GM12878 (cell line): ENCODE measurements around the gene TCF12. TPM values are rescaled to one million over a fixed set of nuclear protein-coding genes. Genes with fewer than 3 reads are reported as not detected.
A peak's percentile ranks its signal among the peaks of the same experiment; 100 is the strongest.

ENCODE experiments used
- ATF7 ChIP-seq: fragments of 450-650 bp; IDR thresholded peaks from 2 replicates; pipeline ENCODE4 v1.6.1; 2016; ENCODE audit warnings: low read depth, mild to moderate bottlenecking
- BCL3 ChIP-seq: IDR thresholded peaks from 2 replicates; pipeline ENCODE4 v1.6.1; 2011; ENCODE audit warnings: borderline replicate concordance, low read depth, mild to moderate bottlenecking, moderate library complexity, low read length; ENCODE audit not compliant: insufficient read depth, poor library complexity, severe bottlenecking
- CHD1 ChIP-seq: IDR thresholded peaks from 2 replicates; pipeline ENCODE4 v1.6.1; 2012; ENCODE audit warnings: low read depth, low read length, improper control_type of control experiment
- GABPA ChIP-seq: IDR thresholded peaks from 2 replicates; pipeline ENCODE4 v1.6.1; 2014; ENCODE audit warnings: antibody characterized with exemption, low read depth, mild to moderate bottlenecking, inconsistent platforms
- GATAD2B ChIP-seq: fragments of 450-650 bp; conservative IDR thresholded peaks from 2 replicates; pipeline ENCODE4 v1.6.1; 2017; ENCODE audit warnings: low read depth, mild to moderate bottlenecking, moderate library complexity
- KLF5 ChIP-seq: fragments of 450-650 bp; IDR thresholded peaks from 2 replicates; pipeline ENCODE4 v1.6.1; 2014; ENCODE audit warnings: mild to moderate bottlenecking; ENCODE audit not compliant: partially characterized antibody
- MEF2A ChIP-seq: IDR thresholded peaks from 2 replicates; pipeline ENCODE4 v1.6.1; 2011; ENCODE audit warnings: low read depth, mild to moderate bottlenecking, low read length, moderate library complexity; ENCODE audit not compliant: insufficient read depth
- MTA3 ChIP-seq: IDR thresholded peaks from 2 replicates; pipeline ENCODE4 v1.6.1; 2012; ENCODE audit warnings: low read length, inconsistent platforms, borderline replicate concordance
- NFXL1 ChIP-seq: fragments of 450-650 bp; IDR thresholded peaks from 2 replicates; pipeline ENCODE4 v1.6.1; 2017; ENCODE audit warnings: antibody characterized with exemption, mild to moderate bottlenecking, borderline replicate concordance
- PAX8 ChIP-seq: fragments of 450-650 bp; IDR thresholded peaks from 2 replicates; pipeline ENCODE4 v1.6.1; 2017; ENCODE audit warnings: mild to moderate bottlenecking, moderate library complexity
- PKNOX1 ChIP-seq: fragments of 450-650 bp; IDR thresholded peaks from 2 replicates; pipeline ENCODE4 v1.6.1; 2016; ENCODE audit warnings: mild to moderate bottlenecking
- PML ChIP-seq: IDR thresholded peaks from 2 replicates; pipeline ENCODE4 v1.6.1; 2012; ENCODE audit warnings: low read length, inconsistent platforms
- POU2F2 ChIP-seq: IDR thresholded peaks from 3 replicates; pipeline ENCODE4 v1.6.1; 2011; ENCODE audit warnings: low read depth, mild to moderate bottlenecking, low read length, borderline replicate concordance
- SPI1 ChIP-seq: IDR thresholded peaks from 2 replicates; pipeline ENCODE4 v1.6.1; 2011; ENCODE audit warnings: low read depth, mild to moderate bottlenecking, low read length, moderate library complexity, borderline replicate concordance; ENCODE audit not compliant: insufficient read depth
- SRF ChIP-seq, 2 experiments: IDR thresholded peaks; 2 replicates each; pipeline ENCODE4 v1.6.1; 2011; ENCODE audit warnings: low read depth in 2 of 2, low read length in 2 of 2, mild to moderate bottlenecking in 1 of 2, moderate library complexity in 1 of 2
- SUPT20H ChIP-seq: IDR thresholded peaks from 2 replicates; pipeline ENCODE4 v1.6.1; 2011; ENCODE audit warnings: low read depth, mild to moderate bottlenecking, low read length, moderate library complexity, borderline replicate concordance; ENCODE audit not compliant: control insufficient read depth
- ZBTB11 ChIP-seq: fragments of 450-650 bp; formaldehyde crosslinking; IDR thresholded peaks from 2 replicates; pipeline ENCODE4 v1.5.0; 2022; ENCODE audit warnings: mild to moderate bottlenecking, missing genetic modification characterization
- polyA plus RNA-seq, 11 experiments: library from polyadenylated mRNA; depleted of rRNA in 4 of 11; unstranded in 6 of 11; stranded (reverse) in 5 of 11; fragments of >200 nt; fragmentation: Nextera tagmentation in 4 of 11; fragmentation: Illumina TruSeq in 1 of 11; extraction: Ambion mirVana in 4 of 11; extraction: Trizol in 1 of 11; gene quantifications; 1 replicate in 1 of 11; 2 replicates in 10 of 11; pipeline versions ENCODE4 v1.2.1 to v1.2.3, GENCODE V29; 2011 to 2016; ENCODE audit warnings: inconsistent platforms in 2 of 11, missing spikeins in 2 of 11, low read depth in 1 of 11
- total RNA-seq, 4 experiments: library from RNA; depleted of rRNA in 3 of 4; stranded (reverse); fragments of >200 nt in 3 of 4; fragmentation: Illumina TruSeq in 1 of 4; extraction: Trizol in 1 of 4; gene quantifications; 2 replicates each; pipeline versions ENCODE4 v1.2.1 to v1.2.3, GENCODE V29; 2013 to 2021
- TF ChIP-seq, protein P1 (sequence below): fragments of 450-650 bp; IDR thresholded peaks from 2 replicates; pipeline ENCODE4 v1.6.1; 2016; ENCODE audit warnings: mild to moderate bottlenecking
- TF ChIP-seq, protein P2 (sequence below): fragments of 450-650 bp; conservative IDR thresholded peaks from 2 replicates; pipeline ENCODE4 v1.6.1; 2017; ENCODE audit warnings: mild to moderate bottlenecking, moderate library complexity

The TCF12 gene
- total and polyA plus RNA-seq, 10 of the 15 experiments (the other 5 are each of a cell fraction or from before 2014, with no cell fraction given), result 8.2 to 70.9 (median 49.5) TPM

DNA sequence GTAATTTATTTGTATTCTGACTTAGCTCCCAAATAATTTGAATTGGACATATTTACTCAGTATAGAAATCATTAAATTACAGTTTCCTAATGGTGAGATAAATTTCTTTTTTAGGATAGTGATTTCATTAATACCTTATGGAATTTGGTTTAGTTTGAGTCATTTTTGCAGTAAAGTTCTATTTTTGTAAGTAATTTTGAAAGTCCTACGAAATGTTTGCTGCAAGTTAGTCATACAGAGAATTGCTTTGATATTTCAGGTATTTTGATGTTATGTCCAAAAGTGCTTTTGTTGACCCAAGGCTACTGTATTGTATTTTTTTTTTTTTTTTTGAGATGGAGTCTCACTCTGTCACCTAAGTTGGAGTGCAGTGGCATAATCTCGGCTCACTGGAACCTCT is 41.7 kb downstream of the TCF12 start (continued):
- no peak for TF ChIP-seq POU2F2
- TF ChIP-seq CHD1, result no peak
- TF ChIP-seq KLF5, result no peak
- no peak for TF ChIP-seq PAX8
- TF ChIP-seq PML, result peak; percentile 89; the same call in 1 of the 2 replicates
- no peak for TF ChIP-seq NFXL1
- no peak for TF ChIP-seq SPI1
- peak; percentile 77 for TF ChIP-seq ATF7
- TF ChIP-seq, protein P1, sequence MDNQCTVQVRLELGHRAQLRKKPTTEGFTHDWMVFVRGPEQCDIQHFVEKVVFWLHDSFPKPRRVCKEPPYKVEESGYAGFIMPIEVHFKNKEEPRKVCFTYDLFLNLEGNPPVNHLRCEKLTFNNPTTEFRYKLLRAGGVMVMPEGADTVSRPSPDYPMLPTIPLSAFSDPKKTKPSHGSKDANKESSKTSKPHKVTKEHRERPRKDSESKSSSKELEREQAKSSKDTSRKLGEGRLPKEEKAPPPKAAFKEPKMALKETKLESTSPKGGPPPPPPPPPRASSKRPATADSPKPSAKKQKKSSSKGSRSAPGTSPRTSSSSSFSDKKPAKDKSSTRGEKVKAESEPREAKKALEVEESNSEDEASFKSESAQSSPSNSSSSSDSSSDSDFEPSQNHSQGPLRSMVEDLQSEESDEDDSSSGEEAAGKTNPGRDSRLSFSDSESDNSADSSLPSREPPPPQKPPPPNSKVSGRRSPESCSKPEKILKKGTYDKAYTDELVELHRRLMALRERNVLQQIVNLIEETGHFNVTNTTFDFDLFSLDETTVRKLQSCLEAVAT, result no peak
- peak in 1 of 2 experiments; percentile 64; a peak in 1 of 4 replicates for TF ChIP-seq SRF (IDR thresholded peaks at IDR 0.05; ENCODE audit: low read depth in 2 of 2, low read length in 2 of 2)
- no peak for TF ChIP-seq GATAD2B
- no peak for TF ChIP-seq PKNOX1
- TF ChIP-seq, protein P2, sequence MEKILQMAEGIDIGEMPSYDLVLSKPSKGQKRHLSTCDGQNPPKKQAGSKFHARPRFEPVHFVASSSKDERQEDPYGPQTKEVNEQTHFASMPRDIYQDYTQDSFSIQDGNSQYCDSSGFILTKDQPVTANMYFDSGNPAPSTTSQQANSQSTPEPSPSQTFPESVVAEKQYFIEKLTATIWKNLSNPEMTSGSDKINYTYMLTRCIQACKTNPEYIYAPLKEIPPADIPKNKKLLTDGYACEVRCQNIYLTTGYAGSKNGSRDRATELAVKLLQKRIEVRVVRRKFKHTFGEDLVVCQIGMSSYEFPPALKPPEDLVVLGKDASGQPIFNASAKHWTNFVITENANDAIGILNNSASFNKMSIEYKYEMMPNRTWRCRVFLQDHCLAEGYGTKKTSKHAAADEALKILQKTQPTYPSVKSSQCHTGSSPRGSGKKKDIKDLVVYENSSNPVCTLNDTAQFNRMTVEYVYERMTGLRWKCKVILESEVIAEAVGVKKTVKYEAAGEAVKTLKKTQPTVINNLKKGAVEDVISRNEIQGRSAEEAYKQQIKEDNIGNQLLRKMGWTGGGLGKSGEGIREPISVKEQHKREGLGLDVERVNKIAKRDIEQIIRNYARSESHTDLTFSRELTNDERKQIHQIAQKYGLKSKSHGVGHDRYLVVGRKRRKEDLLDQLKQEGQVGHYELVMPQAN, result no peak
- no peak for TF ChIP-seq SUPT20H
- TF ChIP-seq BCL3, result peak; percentile 64
- TF ChIP-seq MTA3, result peak; percentile 98
- TF ChIP-seq GABPA, result peak; percentile 81
- peak; percentile 100 for TF ChIP-seq MEF2A
- no peak for TF ChIP-seq ZBTB11
